ENCODE results near the gene GBA2.

The GBA2 gene

DNA sequence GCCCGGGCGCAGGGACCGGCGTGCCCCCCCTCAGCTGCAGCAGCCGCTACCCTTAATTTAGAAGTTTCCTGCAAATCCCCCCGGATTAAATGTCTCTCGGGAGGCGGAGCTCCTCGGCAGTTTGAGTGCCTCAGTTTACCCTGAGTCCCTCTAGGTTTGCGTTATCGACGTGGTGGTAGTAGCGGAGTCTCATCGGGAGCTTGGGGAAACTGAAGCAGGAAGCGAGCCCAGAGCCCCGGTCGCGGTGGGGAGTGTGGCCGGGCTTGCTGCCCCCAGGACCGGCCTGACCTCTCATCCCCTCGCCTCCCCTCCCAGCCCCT is 58.8 kb downstream of the GBA2 start:
- Histone ChIP-seq H3K4me3 (replicated peaks; ENCODE audit: insufficient read depth, low read length) (peak overlapping the region; percentile 67), H3K27me3 (ENCODE audit: insufficient read depth, poor library complexity, severe bottlenecking) (no peaks in the 10 kb centered on the region), H3K27ac (replicated peaks) (peak overlapping the region; percentile 77)
- DNase-seq (ENCODE audit: low read depth in 1 of 2, low spot score in 1 of 2): peak in 1 of 2 experiments; percentile 12
- TF ChIP-seq GABPA (IDR thresholded peaks at IDR 0.05; ENCODE audit: low read depth) (no peak), POLR2AphosphoS5 (IDR thresholded peaks at IDR 0.05; ENCODE audit: low read depth) (no peak), SPI1 (IDR thresholded peaks at IDR 0.05; ENCODE audit: borderline replicate concordance, low read depth) (no peak)

DNA sequence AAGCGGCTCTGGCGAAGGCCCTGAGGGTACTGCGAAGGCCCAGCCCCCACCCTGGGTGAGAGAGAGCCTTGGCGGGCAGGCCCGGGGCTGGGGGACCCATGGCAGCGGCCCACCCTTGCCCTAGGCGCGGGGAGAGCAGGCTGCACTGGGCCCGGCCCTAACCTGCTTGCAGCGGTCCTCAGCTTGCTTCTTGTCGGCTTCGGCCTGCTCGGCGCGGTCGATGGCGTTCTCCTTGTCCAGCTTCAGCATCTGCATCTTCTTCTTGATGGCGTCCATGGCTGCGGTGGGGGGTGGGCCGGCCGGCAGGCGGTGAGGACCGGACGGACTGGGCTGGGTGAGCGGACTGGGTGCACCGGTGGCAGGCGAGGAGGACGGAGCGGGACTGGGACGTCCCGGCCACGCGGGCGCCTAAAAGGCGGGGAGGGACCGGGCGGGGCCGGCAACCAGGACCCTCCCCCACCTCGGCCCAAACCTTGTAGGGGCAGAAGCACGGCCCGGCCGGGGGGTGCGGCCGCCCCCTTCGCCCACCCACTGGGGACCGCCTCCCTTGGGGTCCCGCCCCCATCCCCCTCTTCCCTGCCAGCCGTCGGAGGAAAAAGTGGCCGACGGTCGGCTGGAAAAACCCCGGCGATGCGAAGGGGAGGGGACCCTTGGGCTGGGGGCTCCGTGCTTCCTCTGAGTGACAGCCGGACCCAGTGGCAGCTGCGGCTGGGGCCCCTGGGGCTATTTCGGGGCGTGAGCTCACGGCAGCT is 59.3 kb downstream of the GBA2 start, which contains the start of gene TPM2:
TSS of gene TPM2 (minus strand) at position 384 of the 752 bp plus-strand sequence. CDS start at position 276, 108 bp downstream.
- peak within 1 kb of the TSS; percentile 77 for H3K27ac ChIP-seq (replicated peaks)
- TF ChIP-seq GABPA (IDR thresholded peaks at IDR 0.05; ENCODE audit: low read depth): no peak
- TF ChIP-seq, protein P1, sequence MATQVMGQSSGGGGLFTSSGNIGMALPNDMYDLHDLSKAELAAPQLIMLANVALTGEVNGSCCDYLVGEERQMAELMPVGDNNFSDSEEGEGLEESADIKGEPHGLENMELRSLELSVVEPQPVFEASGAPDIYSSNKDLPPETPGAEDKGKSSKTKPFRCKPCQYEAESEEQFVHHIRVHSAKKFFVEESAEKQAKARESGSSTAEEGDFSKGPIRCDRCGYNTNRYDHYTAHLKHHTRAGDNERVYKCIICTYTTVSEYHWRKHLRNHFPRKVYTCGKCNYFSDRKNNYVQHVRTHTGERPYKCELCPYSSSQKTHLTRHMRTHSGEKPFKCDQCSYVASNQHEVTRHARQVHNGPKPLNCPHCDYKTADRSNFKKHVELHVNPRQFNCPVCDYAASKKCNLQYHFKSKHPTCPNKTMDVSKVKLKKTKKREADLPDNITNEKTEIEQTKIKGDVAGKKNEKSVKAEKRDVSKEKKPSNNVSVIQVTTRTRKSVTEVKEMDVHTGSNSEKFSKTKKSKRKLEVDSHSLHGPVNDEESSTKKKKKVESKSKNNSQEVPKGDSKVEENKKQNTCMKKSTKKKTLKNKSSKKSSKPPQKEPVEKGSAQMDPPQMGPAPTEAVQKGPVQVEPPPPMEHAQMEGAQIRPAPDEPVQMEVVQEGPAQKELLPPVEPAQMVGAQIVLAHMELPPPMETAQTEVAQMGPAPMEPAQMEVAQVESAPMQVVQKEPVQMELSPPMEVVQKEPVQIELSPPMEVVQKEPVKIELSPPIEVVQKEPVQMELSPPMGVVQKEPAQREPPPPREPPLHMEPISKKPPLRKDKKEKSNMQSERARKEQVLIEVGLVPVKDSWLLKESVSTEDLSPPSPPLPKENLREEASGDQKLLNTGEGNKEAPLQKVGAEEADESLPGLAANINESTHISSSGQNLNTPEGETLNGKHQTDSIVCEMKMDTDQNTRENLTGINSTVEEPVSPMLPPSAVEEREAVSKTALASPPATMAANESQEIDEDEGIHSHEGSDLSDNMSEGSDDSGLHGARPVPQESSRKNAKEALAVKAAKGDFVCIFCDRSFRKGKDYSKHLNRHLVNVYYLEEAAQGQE (IDR thresholded peaks at IDR 0.05; ENCODE audit: insufficient replicate concordance, low read depth): no peak
- TF ChIP-seq, protein P2, sequence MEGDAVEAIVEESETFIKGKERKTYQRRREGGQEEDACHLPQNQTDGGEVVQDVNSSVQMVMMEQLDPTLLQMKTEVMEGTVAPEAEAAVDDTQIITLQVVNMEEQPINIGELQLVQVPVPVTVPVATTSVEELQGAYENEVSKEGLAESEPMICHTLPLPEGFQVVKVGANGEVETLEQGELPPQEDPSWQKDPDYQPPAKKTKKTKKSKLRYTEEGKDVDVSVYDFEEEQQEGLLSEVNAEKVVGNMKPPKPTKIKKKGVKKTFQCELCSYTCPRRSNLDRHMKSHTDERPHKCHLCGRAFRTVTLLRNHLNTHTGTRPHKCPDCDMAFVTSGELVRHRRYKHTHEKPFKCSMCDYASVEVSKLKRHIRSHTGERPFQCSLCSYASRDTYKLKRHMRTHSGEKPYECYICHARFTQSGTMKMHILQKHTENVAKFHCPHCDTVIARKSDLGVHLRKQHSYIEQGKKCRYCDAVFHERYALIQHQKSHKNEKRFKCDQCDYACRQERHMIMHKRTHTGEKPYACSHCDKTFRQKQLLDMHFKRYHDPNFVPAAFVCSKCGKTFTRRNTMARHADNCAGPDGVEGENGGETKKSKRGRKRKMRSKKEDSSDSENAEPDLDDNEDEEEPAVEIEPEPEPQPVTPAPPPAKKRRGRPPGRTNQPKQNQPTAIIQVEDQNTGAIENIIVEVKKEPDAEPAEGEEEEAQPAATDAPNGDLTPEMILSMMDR (IDR thresholded peaks at IDR 0.05; ENCODE audit: insufficient read depth, low read length): no peak
- no peak for TF ChIP-seq POLR2AphosphoS5 (IDR thresholded peaks at IDR 0.05; ENCODE audit: low read depth)
- no peak for TF ChIP-seq SPI1 (IDR thresholded peaks at IDR 0.05; ENCODE audit: borderline replicate concordance, low read depth)
- no peaks in the 10 kb centered on the region for H3K27me3 ChIP-seq (ENCODE audit: insufficient read depth, poor library complexity, severe bottlenecking)
- peak within 1 kb of the TSS; percentile 67 for H3K4me3 ChIP-seq (replicated peaks; ENCODE audit: insufficient read depth, low read length)
- DNase-seq (ENCODE audit: low read depth in 1 of 2, low spot score in 1 of 2): no peak

DNA sequence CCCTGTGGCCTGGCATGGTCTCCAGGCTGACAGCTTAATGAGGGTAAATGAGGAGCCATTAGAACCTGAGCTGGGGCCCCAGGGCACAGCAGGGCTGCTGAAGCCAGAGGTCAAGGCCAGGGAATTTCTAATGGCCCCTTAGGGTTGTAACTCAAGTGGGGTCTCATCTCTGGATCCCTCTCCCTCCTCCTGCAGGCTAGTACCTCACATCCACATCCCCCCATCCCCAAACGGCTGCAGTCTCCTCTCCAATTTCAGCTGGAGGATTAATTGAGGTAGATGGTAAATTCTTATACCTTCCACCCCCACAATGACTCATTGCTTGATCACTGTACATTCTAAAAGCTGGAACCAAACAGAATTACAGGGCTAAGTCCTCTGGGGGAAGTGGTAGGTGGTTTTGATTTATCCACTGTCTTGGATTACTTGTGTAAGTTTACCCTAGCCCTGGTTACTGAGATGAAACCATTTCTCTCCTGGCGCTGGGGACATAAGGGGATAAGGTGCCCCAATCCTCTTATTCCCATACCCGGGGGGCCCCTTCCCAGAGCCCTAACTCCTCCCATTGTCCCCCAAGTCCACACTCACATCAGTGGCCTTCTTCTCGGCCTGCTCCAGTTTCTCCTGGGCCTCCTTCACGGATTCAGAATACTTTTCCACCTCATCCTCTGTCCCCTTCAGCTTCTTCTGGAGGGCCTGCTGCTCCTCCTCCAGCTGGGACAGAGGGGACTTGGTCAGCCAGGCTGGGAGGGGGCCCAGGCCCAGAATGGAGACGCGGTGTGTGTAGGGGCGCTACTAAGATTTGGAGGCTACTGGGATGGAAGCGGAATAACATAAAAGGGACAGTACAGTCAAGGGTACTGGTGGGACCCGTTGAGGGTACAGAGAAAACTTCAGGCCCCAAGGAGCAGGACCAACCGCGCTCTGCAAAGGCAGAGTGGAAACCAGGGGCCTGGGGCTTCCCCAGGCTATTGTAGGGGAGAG is 60.2 kb downstream of the GBA2 start:
- Histone ChIP-seq H3K4me3 (replicated peaks; ENCODE audit: insufficient read depth, low read length) (no peak overlapping the region), H3K27ac (replicated peaks) (no peak overlapping the region), H3K27me3 (ENCODE audit: insufficient read depth, poor library complexity, severe bottlenecking) (no peaks in the 10 kb centered on the region)
- TF ChIP-seq SPI1 (IDR thresholded peaks at IDR 0.05; ENCODE audit: borderline replicate concordance, low read depth) (no peak), POLR2AphosphoS5 (IDR thresholded peaks at IDR 0.05; ENCODE audit: low read depth) (no peak), GABPA (IDR thresholded peaks at IDR 0.05; ENCODE audit: low read depth) (no peak)
- TF ChIP-seq, protein P1 (IDR thresholded peaks at IDR 0.05; ENCODE audit: insufficient replicate concordance, low read depth): no peak
- TF ChIP-seq, protein P2 (IDR thresholded peaks at IDR 0.05; ENCODE audit: insufficient read depth, low read length): no peak
- DNase-seq (ENCODE audit: low read depth in 1 of 2, low spot score in 1 of 2): no peak
